ENCODE data around the gene CLDN34.

Gene CLDN34

GRCh38 chrX:9966775-9967408 lies at the start of gene CLDN34:
Gene CLDN34, plus strand, starts transcription at chrX:9967358. Its CDS starts 0 bp downstream, at chrX:9967358.
- DNase-seq, result no peak

- no peak for DNase-seq
Measured at GRCh38 chrX:9917861-9918260, 49.3 kb upstream of the CLDN34 start.

- no peak for DNase-seq
Measured at GRCh38 chrX:9919632-9920172, 47.5 kb upstream of the CLDN34 start.

DNA sequence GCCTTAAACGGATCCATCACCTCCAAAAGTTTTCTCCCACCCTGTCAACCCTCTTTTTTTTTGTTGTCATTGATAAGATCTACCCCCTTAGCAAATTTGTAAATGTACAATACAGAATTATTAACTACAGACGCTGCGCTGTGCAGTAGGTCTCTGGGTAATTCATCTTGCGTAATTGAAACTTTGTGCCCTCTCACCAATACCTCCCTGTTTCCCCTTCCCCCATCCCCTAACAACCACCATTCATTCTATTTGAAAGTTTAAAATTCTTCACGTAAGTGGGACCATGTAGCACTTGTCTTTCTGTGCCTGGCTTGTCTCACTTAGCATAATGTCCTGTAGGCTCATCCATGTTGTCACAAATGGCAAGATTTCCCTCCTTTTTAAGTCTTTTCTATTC lies 45.8 kb upstream of the CLDN34 start:
- DNase-seq, result no peak

GRCh38 chrX:9923357-9923756 lies 43.8 kb upstream of the CLDN34 start:
- DNase-seq, result no peak

GRCh38 chrX:9926002-9926401 lies 41.2 kb upstream of the CLDN34 start:
- no peak for DNase-seq

DNA sequence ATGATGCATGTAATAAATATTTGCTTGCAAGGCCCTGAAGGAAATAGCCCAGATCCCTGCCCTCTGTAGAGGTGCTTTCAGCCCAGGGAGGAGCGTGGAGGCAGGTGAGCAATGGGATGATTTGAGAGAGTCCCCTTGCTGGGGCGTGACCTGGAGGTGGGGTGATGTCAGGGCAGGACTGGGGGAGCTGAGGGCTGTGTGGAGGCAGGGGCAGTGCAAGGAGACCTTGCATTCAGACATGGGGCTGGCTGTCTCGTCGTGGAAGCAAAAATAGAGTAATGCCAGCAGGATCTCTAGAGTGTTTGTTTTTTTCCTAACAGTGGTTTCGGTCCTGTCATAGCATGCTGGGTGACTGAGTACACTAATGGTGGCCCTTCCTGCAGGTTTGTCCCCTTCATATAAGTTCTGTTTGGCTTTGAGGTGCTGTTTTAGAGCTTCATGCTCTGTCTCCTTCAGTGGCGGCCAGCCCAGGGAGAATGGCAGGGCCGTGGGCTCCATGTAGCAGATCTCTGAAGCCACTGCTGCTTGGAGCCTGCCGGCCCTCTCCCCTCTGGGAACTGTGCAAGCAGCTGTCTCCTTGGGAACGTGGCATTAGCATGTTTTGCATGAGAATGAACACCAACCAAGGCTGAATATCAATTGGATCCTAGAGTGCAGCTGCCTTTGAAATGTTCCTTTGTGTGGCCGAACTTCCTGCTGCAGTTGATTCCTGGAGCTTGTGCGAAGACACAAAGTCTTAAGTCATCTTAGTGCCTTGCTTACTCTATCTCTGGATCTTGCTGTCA lies 39.3 kb upstream of the CLDN34 start:
- DNase-seq, result peak; percentile 54 to 79

- no peak for DNase-seq
Measured at GRCh38 chrX:9935436-9935835, 31.7 kb upstream of the CLDN34 start.

DNA sequence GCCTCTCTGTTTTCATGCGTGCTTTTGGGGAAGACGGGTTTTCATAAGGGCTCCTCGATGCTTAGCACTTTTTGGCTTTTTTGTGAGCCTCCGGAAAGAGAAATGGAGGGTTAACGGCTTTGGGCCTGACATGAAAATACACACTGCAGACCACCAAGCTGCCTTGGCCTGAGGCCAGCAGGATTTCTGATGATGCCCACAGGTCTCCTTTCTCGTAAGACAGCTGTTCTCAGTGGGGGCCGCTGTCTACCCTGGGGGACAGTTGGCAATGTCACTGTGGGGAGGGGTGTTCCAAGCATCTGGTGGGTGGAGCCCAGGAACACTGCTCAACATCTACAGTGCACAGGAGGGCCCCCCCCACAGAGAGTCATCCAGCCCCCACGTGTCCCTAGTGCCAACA lies 29.4 kb upstream of the CLDN34 start:
- DNase-seq, result no peak

DNA sequence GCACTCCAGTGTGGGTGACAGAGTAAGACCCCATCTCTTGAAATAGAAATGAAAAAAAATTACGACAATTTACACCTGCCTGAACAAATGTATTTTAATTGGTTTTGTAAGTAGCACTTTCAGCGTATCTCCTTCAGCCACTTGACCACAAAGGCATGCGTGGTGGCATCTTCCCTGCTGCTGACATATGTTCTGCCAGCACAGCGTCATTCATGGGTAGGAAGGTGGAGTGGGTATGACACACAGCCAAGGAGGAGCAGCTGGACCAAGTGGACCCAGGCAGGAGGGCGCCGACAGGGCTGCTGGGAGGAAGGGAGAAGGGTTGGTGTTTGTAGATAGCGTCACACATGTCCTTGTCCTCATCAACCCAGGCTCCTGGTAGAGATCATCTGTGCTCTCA lies 28.6 kb upstream of the CLDN34 start:
- DNase-seq, result no peak

DNA sequence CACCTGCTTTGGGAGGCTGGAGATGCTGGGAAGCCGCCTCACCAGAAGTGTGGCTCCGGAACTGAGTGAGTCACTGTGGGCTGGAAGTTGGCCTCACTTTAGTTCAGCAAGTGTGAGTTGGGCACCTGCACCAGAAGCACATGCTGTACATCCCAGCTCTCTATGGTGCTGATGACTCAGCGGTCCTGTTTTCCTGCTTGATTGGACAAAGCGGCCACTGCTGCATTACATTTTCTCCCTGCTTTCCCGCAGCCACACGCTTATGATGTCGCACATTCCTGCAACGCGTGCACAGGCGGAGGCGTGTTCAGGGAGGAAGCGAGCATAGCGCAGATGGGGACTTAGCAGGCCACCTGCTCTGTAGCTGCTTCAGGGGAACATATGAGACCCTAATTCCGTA lies 26.7 kb upstream of the CLDN34 start:
- no peak for DNase-seq

DNA sequence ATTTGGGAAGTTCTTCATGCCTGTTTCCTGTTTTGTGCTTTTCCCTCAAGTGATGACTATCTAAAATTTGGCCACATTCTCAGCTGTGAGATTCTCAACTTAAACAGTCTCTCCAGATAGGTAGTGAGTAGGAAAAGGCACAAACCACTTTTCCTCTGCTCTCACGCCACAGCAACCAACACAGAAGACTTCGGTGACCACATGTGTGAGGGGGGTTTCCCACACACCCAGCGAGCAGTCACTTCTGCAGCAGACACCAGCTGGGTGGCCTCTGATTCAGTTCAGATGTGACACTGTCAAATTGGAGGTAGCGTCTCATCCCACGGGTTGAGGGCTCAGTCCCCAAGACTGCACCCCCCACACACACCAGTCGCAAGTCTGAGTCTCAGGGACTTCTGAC lies 25.1 kb upstream of the CLDN34 start:
- no peak for DNase-seq

- DNase-seq, result no peak
Measured at GRCh38 chrX:9943420-9943819, 23.7 kb upstream of the CLDN34 start.

- no peak for DNase-seq
Measured at GRCh38 chrX:9947131-9947794, 19.9 kb upstream of the CLDN34 start.

- peak; percentile 4 to 54 for DNase-seq
Measured at GRCh38 chrX:9948406-9948805, 18.8 kb upstream of the CLDN34 start.

- DNase-seq, result no peak
Measured at GRCh38 chrX:9952300-9952699, 14.9 kb upstream of the CLDN34 start.

GRCh38 chrX:9953396-9953795 lies 13.8 kb upstream of the CLDN34 start:
- DNase-seq, result no peak

DNA sequence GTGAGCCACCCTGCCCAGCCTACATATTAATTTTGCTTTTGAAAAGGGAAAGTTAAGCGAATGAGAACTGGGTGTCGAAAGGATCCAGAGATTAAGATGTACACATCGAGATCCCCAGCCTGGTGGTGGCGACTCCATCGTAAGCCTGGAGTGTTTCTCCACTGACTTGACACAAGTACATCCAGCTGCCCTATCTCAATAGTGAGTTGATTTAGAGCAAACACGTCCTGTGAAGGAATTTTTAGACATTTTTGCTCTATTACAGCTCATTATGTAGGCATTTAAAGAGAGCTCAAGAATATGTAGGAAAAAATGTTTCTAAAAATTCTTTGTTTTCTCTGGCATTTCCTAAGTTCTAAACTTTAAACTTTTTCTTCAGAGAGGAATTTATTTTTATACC lies 11.7 kb upstream of the CLDN34 start:
- no peak for DNase-seq

DNA sequence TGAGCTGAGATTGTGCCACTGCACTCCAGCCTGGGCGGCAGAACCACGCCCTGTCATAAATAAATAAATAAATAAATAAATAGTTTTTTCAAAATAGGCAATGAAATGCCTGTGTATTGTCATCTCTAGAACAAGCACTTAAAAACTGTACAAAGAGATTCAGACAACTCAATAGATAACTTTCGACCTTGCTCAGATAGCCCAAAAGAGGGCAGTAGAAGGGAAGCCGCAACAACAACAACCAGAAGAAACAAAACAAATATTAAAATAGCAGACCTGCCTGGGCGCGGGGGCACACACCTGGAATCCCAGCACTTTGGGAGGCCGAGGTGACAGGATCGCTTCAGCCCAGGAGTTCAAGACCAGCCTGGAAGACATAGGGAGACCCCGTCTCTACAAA lies 9.4 kb upstream of the CLDN34 start:
- no peak for DNase-seq

DNA sequence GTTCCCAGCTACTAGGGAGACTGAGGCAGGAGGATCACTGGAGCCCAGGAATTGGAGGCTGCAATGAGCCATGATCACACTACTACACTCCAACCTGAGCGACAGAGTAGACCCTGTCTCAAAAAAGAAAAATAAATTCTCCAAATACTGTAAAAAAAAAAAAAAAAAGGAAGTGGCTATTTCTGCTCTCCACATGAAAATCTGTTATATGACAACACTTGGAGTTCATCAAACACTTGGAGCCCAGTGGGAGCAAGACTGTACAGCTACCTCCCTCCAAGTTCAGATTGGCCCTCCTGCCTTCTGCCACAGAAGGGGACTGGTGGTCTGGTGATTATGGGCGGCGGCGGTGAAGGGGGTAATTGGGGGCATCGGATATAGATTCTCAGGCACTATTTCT lies 9.0 kb upstream of the CLDN34 start:
- DNase-seq, result no peak

DNA sequence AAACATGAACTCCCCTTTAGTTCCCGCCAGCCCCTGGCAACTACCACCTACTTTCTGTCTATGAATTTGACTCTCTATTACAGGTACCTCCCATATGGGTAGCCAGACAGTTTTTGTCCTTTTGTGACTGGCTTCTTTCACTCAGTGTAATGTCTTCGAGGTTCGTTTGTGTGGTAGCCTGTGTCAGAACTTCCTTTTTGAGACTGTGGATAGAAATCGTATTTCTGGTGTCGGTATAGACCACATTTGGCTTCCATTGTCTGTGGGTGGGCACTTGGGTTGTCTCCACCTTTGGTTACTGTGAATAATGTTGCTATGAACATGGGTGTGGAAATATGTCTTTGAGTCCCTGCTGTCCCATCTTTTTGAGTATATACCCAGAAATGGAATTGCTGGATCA lies 5.4 kb upstream of the CLDN34 start:
- DNase-seq, result no peak

DNA sequence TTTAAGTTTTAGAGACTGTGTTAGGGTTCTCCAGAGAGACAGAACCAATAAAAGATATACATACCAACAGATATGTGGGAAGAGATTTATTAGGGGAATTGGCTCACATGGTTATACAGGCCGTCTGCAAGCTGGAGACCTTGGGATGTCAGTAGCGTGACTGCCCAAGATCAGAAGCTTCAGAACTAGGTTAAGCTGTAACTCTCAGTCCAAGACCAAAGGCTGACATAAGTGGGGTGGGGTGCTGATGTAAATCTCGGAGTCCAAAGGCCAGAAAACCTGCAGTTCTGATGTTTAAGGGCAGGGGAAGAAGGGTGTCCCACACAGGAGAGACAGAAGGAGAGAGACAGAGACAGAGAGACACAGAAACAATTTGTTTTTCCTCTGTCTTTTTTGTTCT lies 10.5 kb downstream of the CLDN34 start:
- no peak for DNase-seq

DNA sequence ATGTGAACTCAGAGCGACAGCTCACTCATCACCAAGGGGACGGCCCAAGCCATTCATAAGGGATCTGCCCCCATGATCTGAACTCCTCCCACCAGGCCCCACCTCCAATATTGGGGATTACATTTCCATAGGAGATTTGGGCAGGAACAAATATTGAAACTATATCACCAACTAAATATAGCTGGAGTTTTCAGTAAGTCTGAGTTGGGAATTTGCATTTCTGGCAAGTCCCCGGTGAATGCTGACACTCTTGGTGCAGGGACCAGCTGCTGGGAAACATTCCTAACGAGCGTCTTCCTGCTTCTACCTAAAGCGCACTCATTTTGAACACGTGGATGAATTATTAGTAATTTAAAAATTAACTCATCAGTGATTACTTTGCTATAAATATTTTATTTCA lies 13.2 kb downstream of the CLDN34 start:
- no peak for DNase-seq

DNA sequence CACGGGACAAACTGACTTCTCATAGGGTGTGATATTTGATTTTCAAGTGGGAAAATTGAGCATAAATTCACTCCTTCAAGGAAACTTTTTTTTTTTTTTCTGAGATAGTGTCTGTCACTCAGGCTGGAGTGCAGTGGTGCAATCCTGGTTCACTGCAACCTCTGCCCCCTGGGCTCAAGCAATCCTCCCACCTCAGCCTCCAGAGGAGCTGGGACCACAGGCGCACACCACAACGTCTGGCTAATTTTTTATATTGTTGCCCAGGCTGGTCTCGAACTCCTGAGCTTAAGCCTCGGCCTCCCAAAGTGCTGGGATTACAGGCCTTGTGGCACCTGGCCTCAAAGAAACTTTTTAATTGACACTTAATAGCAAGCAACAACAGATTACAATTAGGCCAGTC lies 13.8 kb downstream of the CLDN34 start:
- DNase-seq, result no peak

Measured in NCI-H2081 (cell line).